ENCODE results near the gene C1QTNF12. TPM values are rescaled to one million over a fixed set of nuclear protein-coding genes. Genes with fewer than 3 reads are reported as not detected.
A peak's percentile ranks its signal among the peaks of the same experiment; 100 is the strongest.

Gene C1QTNF12
- total and polyA plus RNA-seq, 2 experiments from 2014 or later, result 4.1 to 4.2 TPM

DNA sequence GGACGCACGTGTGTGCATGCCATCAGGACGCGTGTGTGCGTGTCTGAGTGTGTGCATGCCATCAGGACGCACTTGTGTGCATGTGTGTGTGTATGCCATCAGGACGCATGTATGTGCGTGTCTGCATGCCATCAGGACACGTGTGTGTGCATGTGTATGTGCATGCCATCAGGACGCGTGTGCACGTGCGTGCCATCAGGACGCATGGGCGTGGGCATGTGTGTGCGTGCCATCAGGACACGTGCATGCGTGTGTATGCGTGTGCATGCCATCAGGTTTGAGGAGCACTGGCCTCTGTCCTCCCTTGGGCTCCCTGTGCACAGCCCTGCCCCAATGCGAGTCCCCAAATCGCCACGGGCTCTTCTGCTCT lies 12.6 kb upstream of the C1QTNF12 start (continued):
- no peak for TF ChIP-seq CREB1 (CRISPR knock-in tag; IDR thresholded peaks at IDR 0.05; ENCODE audit: low read depth)
- no peak for TF ChIP-seq STAT1 (IDR thresholded peaks at IDR 0.05; ENCODE audit: unreplicated experiment)
- TF ChIP-seq, protein P1, sequence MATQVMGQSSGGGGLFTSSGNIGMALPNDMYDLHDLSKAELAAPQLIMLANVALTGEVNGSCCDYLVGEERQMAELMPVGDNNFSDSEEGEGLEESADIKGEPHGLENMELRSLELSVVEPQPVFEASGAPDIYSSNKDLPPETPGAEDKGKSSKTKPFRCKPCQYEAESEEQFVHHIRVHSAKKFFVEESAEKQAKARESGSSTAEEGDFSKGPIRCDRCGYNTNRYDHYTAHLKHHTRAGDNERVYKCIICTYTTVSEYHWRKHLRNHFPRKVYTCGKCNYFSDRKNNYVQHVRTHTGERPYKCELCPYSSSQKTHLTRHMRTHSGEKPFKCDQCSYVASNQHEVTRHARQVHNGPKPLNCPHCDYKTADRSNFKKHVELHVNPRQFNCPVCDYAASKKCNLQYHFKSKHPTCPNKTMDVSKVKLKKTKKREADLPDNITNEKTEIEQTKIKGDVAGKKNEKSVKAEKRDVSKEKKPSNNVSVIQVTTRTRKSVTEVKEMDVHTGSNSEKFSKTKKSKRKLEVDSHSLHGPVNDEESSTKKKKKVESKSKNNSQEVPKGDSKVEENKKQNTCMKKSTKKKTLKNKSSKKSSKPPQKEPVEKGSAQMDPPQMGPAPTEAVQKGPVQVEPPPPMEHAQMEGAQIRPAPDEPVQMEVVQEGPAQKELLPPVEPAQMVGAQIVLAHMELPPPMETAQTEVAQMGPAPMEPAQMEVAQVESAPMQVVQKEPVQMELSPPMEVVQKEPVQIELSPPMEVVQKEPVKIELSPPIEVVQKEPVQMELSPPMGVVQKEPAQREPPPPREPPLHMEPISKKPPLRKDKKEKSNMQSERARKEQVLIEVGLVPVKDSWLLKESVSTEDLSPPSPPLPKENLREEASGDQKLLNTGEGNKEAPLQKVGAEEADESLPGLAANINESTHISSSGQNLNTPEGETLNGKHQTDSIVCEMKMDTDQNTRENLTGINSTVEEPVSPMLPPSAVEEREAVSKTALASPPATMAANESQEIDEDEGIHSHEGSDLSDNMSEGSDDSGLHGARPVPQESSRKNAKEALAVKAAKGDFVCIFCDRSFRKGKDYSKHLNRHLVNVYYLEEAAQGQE (IDR thresholded peaks at IDR 0.05; ENCODE audit: unreplicated experiment), result no peak
- TF ChIP-seq ZNF331 (CRISPR knock-in tag; IDR thresholded peaks at IDR 0.05; ENCODE audit: low read depth), result no peak

DNA sequence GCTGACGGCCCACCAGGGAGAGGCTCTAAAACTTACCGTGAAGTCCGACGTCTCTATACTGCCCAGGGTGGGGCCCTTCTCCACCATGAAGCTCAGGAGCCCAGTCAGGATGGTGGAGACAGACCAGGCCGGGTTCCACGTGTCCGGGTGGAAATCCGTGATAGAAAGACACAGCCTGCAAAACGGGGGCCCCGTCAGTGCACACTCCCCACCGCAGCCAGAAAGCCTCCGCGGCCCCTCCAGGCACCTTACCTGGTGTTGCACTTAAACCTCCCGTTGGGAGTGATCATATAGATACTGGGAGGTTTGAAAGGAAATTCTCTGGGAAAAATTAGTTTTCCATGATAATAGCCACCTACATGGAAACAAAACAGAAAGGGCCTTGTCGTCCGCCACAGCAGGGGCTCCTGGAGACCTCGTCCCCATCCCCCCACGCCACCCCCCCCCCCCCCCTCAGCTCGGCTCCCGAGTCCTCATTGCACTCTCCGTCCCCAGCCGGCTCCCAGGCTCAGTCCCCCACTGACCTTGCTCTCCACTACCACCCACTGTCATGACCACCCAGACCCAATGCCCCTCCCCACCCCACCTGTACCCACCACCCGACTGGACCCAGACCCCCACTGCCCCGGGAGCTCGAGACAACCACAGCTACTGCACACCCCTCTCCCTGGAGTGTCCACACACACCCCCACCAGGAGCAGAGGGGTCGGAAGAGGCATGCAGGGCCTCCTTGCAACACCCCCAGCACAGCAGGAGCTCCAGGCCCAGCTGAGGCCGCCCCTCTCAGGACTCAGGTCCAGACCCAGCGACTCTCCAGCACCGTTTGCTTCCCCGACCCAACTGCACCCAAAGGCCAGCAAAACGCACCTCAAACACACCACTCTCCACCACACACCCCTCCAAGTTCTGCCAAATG lies 10.7 kb upstream of the C1QTNF12 start:
- Histone ChIP-seq H2AFZ (no peak overlapping the region), H3K27me3 (ENCODE audit: insufficient read depth) (no peaks in the 10 kb centered on the region), H3K9me2 (ENCODE audit: insufficient read depth) (no peaks in the 10 kb centered on the region), H3F3A (replicated peaks; ENCODE audit: low read depth) (0 out of 2 replicates have a peak, but pooled peaks cover 8% of the 10 kb centered on the region), H3K4me1 (ENCODE audit: insufficient read depth) (peaks cover 9% of the 10 kb centered on the region), H3K4me2 (peak overlapping the region; percentile 10; the same call in 1 of the 2 replicates), H3K36me3 (ENCODE audit: insufficient read depth) (peaks cover 6% of the 10 kb centered on the region; the same call in 1 of the 2 replicates), H3K27ac (ENCODE audit: low read depth) (no peak overlapping the region), H3K4me3 (no peak overlapping the region), H3K79me2 (replicated peaks; ENCODE audit: insufficient read depth) (peaks cover 12% of the 10 kb centered on the region; the same call in 1 of the 2 replicates), H4K20me1 (replicated peaks; ENCODE audit: insufficient read depth) (peaks cover 12% of the 10 kb centered on the region)
- Mint-ChIP-seq H3K4me3 (peak overlapping the region; percentile 7; the same call in 1 of the 3 replicates), H3K27me3 (ENCODE audit: insufficient read depth, low read depth, poor library complexity) (peaks cover 13% of the 10 kb centered on the region), H3K27ac (peak overlapping the region; percentile 86), H3K36me3 (ENCODE audit: low read depth) (peaks cover 71% of the 10 kb centered on the region), H3K9me3 (no peaks in the 10 kb centered on the region), H3K4me1 (peaks cover 22% of the 10 kb centered on the region)
- ATAC-seq (peak; percentile 13), DNase-seq (ENCODE audit: low spot score) (no peak)
- TF ChIP-seq NANOG (IDR thresholded peaks at IDR 0.05; ENCODE audit: borderline replicate concordance), result no peak
- no peak for TF ChIP-seq ZNF114 (CRISPR knock-in tag; IDR thresholded peaks at IDR 0.05)
- TF ChIP-seq ZNF331 (CRISPR knock-in tag; IDR thresholded peaks at IDR 0.05; ENCODE audit: low read depth), result no peak
- TF ChIP-seq EZH2 (IDR thresholded peaks at IDR 0.05; ENCODE audit: low read depth, unreplicated experiment), result no peak
- no peak for TF ChIP-seq POLR2AphosphoS5 (IDR thresholded peaks at IDR 0.05; ENCODE audit: low read depth)
- TF ChIP-seq, protein P2, sequence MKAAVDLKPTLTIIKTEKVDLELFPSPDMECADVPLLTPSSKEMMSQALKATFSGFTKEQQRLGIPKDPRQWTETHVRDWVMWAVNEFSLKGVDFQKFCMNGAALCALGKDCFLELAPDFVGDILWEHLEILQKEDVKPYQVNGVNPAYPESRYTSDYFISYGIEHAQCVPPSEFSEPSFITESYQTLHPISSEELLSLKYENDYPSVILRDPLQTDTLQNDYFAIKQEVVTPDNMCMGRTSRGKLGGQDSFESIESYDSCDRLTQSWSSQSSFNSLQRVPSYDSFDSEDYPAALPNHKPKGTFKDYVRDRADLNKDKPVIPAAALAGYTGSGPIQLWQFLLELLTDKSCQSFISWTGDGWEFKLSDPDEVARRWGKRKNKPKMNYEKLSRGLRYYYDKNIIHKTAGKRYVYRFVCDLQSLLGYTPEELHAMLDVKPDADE (IDR thresholded peaks at IDR 0.05), result no peak
- TF ChIP-seq, protein P3, sequence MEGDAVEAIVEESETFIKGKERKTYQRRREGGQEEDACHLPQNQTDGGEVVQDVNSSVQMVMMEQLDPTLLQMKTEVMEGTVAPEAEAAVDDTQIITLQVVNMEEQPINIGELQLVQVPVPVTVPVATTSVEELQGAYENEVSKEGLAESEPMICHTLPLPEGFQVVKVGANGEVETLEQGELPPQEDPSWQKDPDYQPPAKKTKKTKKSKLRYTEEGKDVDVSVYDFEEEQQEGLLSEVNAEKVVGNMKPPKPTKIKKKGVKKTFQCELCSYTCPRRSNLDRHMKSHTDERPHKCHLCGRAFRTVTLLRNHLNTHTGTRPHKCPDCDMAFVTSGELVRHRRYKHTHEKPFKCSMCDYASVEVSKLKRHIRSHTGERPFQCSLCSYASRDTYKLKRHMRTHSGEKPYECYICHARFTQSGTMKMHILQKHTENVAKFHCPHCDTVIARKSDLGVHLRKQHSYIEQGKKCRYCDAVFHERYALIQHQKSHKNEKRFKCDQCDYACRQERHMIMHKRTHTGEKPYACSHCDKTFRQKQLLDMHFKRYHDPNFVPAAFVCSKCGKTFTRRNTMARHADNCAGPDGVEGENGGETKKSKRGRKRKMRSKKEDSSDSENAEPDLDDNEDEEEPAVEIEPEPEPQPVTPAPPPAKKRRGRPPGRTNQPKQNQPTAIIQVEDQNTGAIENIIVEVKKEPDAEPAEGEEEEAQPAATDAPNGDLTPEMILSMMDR (conservative IDR thresholded peaks at IDR 0.05; ENCODE audit: low read depth in 2 of 2), result no peak
- TF ChIP-seq, protein P1 (IDR thresholded peaks at IDR 0.05; ENCODE audit: unreplicated experiment), result no peak
- no peak for TF ChIP-seq STAT1 (IDR thresholded peaks at IDR 0.05; ENCODE audit: unreplicated experiment)
